GM23338 (cell line): ENCODE results near the gene USP15. TPM values are rescaled to one million over a fixed set of nuclear protein-coding genes. Genes with fewer than 3 reads are reported as not detected.

Experiments
- ATAC-seq: fragments of 200-7000 bp; cut with Tn5 transposase; 3 replicates; pipeline ENCODE4 v1.9.1; 2020
- DNase-seq: peaks from one replicate; pipeline ENCODE4 v3.0.0-alpha.2; 2015; ENCODE audit warnings: low spot score
- H2AFZ ChIP-seq: fragments of 200-600 bp; sonication (generic); 2 replicates; pipeline ENCODE4 v1.8.0; 2016; ENCODE audit warnings: antibody characterized with exemption, mild to moderate bottlenecking, moderate library complexity
- H3F3A ChIP-seq: fragments of 200-600 bp; sonication (generic); replicated peaks from 2 replicates; pipeline ENCODE4 v1.8.0; 2017; ENCODE audit warnings: antibody characterized with exemption, mixed run types, low read depth
- H3K27ac ChIP-seq: fragments of 200-600 bp; sonication (generic); 2 replicates; pipeline ENCODE4 v1.6.1; 2016; ENCODE audit warnings: low read depth
- H3K27me3 ChIP-seq: fragments of 200-600 bp; sonication (generic); 2 replicates; pipeline ENCODE4 v1.8.0; 2016; ENCODE audit warnings: mild to moderate bottlenecking, mixed run types, moderate library complexity; ENCODE audit not compliant: insufficient read depth
- H3K36me3 ChIP-seq: fragments of 200-600 bp; sonication (generic); 2 replicates; pipeline ENCODE4 v1.8.0; 2016; ENCODE audit warnings: mild to moderate bottlenecking; ENCODE audit not compliant: insufficient read depth
- H3K4me1 ChIP-seq: fragments of 200-600 bp; sonication (generic); 2 replicates; pipeline ENCODE4 v1.8.0; 2016; ENCODE audit warnings: mild to moderate bottlenecking, moderate library complexity; ENCODE audit not compliant: insufficient read depth
- H3K4me2 ChIP-seq: fragments of 200-600 bp; sonication (generic); 2 replicates; pipeline ENCODE4 v1.7.1; 2017; ENCODE audit warnings: mixed run types
- H3K4me3 ChIP-seq: fragments of 200-600 bp; sonication (generic); 2 replicates; pipeline ENCODE4 v1.6.1; 2016; ENCODE audit warnings: mixed run types
- H3K79me2 ChIP-seq: fragments of 200-600 bp; sonication (generic); replicated peaks from 2 replicates; pipeline ENCODE4 v1.8.0; 2017; ENCODE audit warnings: mild to moderate bottlenecking; ENCODE audit not compliant: insufficient read depth
- H3K9me2 ChIP-seq: fragments of 200-600 bp; sonication (generic); 2 replicates; pipeline ENCODE4 v1.8.0; 2017; ENCODE audit not compliant: insufficient read depth
- H4K20me1 ChIP-seq: fragments of 200-600 bp; sonication (generic); replicated peaks from 2 replicates; pipeline ENCODE4 v1.8.0; 2017; ENCODE audit warnings: mild to moderate bottlenecking; ENCODE audit not compliant: insufficient read depth
- H3K27ac Mint-ChIP-seq: 2 replicates; pipeline ENCODE4 v1.8.0; 2020; ENCODE audit warnings: inconsistent platforms, mild to moderate bottlenecking, moderate library complexity, mixed read lengths
- H3K27me3 Mint-ChIP-seq: 3 replicates; pipeline ENCODE4 v1.8.0; 2022; ENCODE audit warnings: low read depth, mild to moderate bottlenecking, moderate library complexity, mixed read lengths, inconsistent platforms; ENCODE audit not compliant: insufficient read depth, poor library complexity
- H3K36me3 Mint-ChIP-seq: 3 replicates; pipeline ENCODE4 v1.8.0; 2021; ENCODE audit warnings: low read depth, mild to moderate bottlenecking, inconsistent platforms, moderate library complexity, mixed read lengths
- H3K4me1 Mint-ChIP-seq: 3 replicates; pipeline ENCODE4 v1.8.0; 2020; ENCODE audit warnings: mild to moderate bottlenecking, inconsistent platforms, mixed read lengths
- H3K4me3 Mint-ChIP-seq: 3 replicates; pipeline ENCODE4 v1.8.0; 2021; ENCODE audit warnings: moderate library complexity, mild to moderate bottlenecking, inconsistent platforms, mixed read lengths
- H3K9me3 Mint-ChIP-seq: 3 replicates; pipeline ENCODE4 v1.8.0; 2020; ENCODE audit warnings: moderate library complexity, mild to moderate bottlenecking, inconsistent platforms, mixed read lengths
- CTCF ChIP-seq, 2 experiments: fragments of 200-600 bp in 1 of 2; sonication (generic) in 1 of 2; conservative IDR thresholded peaks; 2 replicates each; pipeline versions ENCODE4 v1.5.1 to v1.6.1; 2016 to 2017; ENCODE audit warnings: antibody characterized with exemption in 2 of 2, low read depth in 2 of 2, mild to moderate bottlenecking in 2 of 2, moderate library complexity in 1 of 2
- ETS1 ChIP-seq: IDR thresholded peaks from 2 replicates; pipeline ENCODE4 v1.6.1; 2016; ENCODE audit warnings: antibody characterized with exemption
- EZH2phosphoT487 ChIP-seq: fragments of 200-600 bp; sonication (generic); IDR thresholded peaks from one replicate; pipeline ENCODE4 v1.8.1; 2018; ENCODE audit warnings: antibody characterized with exemption; ENCODE audit not compliant: unreplicated experiment
- JUNB ChIP-seq: IDR thresholded peaks from one replicate; pipeline ENCODE4 v1.6.1; 2016; ENCODE audit warnings: antibody characterized with exemption; ENCODE audit not compliant: unreplicated experiment
- ZNF331 ChIP-seq: fragments of 250-450 bp; sonication (Bioruptor Pico); IDR thresholded peaks from 2 replicates; pipeline ENCODE4 v1.5.0; 2020; ENCODE audit warnings: low read depth, mild to moderate bottlenecking, moderate library complexity
- polyA plus RNA-seq: library from polyadenylated mRNA; unstranded; fragments of >200 nt; fragmentation: Nextera tagmentation; extraction: Ambion mirVana; gene quantifications from 2 replicates; pipeline ENCODE4 v1.2.1, GENCODE V29; 2016
- total RNA-seq: library from RNA; depleted of rRNA; stranded (reverse); fragments of >200 nt; shearing (Covaris generic); gene quantifications from 2 replicates; pipeline ENCODE4 v1.2.3, GENCODE V29; 2014
- TF ChIP-seq, protein P1 (sequence below): fragments of 250-450 bp; sonication (Bioruptor Pico); IDR thresholded peaks from 2 replicates; pipeline ENCODE4 v1.5.0; 2020; ENCODE audit warnings: mild to moderate bottlenecking, moderate library complexity
- TF ChIP-seq, protein P2 (sequence below): IDR thresholded peaks from one replicate; pipeline ENCODE4 v1.6.1; 2018; ENCODE audit warnings: antibody characterized with exemption; ENCODE audit not compliant: unreplicated experiment

Gene USP15
- total and polyA plus RNA-seq, 2 experiments from 2014 or later, result 29.5 to 60.3 TPM

- TF ChIP-seq JUNB (no peak), EZH2phosphoT487 (no peak), ZNF331 (CRISPR knock-in tag) (no peak)
- TF ChIP-seq, protein P1, sequence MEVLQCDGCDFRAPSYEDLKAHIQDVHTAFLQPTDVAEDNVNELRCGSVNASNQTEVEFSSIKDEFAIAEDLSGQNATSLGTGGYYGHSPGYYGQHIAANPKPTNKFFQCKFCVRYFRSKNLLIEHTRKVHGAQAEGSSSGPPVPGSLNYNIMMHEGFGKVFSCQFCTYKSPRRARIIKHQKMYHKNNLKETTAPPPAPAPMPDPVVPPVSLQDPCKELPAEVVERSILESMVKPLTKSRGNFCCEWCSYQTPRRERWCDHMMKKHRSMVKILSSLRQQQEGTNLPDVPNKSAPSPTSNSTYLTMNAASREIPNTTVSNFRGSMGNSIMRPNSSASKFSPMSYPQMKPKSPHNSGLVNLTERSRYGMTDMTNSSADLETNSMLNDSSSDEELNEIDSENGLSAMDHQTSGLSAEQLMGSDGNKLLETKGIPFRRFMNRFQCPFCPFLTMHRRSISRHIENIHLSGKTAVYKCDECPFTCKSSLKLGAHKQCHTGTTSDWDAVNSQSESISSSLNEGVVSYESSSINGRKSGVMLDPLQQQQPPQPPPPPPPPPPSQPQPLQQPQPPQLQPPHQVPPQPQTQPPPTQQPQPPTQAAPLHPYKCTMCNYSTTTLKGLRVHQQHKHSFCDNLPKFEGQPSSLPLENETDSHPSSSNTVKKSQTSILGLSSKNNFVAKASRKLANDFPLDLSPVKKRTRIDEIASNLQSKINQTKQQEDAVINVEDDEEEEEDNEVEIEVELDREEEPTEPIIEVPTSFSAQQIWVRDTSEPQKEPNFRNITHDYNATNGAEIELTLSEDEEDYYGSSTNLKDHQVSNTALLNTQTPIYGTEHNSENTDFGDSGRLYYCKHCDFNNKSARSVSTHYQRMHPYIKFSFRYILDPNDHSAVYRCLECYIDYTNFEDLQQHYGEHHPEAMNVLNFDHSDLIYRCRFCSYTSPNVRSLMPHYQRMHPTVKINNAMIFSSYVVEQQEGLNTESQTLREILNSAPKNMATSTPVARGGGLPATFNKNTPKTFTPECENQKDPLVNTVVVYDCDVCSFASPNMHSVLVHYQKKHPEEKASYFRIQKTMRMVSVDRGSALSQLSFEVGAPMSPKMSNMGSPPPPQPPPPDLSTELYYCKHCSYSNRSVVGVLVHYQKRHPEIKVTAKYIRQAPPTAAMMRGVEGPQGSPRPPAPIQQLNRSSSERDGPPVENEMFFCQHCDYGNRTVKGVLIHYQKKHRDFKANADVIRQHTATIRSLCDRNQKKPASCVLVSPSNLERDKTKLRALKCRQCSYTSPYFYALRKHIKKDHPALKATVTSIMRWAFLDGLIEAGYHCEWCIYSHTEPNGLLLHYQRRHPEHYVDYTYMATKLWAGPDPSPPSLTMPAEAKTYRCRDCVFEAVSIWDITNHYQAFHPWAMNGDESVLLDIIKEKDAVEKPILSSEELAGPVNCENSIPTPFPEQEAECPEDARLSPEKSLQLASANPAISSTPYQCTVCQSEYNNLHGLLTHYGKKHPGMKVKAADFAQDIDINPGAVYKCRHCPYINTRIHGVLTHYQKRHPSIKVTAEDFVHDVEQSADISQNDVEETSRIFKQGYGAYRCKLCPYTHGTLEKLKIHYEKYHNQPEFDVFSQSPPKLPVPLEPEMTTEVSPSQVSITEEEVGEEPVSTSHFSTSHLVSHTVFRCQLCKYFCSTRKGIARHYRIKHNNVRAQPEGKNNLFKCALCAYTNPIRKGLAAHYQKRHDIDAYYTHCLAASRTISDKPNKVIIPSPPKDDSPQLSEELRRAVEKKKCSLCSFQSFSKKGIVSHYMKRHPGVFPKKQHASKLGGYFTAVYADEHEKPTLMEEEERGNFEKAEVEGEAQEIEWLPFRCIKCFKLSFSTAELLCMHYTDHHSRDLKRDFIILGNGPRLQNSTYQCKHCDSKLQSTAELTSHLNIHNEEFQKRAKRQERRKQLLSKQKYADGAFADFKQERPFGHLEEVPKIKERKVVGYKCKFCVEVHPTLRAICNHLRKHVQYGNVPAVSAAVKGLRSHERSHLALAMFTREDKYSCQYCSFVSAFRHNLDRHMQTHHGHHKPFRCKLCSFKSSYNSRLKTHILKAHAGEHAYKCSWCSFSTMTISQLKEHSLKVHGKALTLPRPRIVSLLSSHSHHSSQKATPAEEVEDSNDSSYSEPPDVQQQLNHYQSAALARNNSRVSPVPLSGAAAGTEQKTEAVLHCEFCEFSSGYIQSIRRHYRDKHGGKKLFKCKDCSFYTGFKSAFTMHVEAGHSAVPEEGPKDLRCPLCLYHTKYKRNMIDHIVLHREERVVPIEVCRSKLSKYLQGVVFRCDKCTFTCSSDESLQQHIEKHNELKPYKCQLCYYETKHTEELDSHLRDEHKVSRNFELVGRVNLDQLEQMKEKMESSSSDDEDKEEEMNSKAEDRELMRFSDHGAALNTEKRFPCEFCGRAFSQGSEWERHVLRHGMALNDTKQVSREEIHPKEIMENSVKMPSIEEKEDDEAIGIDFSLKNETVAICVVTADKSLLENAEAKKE, result no peak
Measured at GRCh38 chr12:62414180-62414579, 154.0 kb downstream of the USP15 start (continued).

DNA sequence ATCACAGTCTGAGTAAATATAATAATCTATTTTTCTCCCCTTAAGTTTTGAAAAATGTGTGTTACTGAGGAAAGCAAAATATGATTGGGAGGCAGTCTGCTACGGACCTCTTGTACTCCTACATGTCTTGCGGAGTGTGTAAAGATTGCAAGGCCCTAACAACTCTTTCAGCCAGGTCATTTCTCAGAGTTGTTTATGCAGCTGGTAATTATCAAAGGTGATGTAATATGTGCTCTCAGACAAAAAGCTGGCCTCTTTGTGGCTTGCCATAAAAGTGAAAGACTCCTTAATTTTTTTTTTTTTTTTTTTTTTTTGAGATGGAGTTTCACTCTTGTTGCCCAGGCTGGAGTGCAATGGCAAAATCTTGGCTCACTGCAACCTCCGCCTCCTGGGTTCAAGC lies 165.9 kb downstream of the USP15 start:
- Mint-ChIP-seq H3K4me3 (no peak overlapping the region), H3K4me1 (no peaks in the 10 kb centered on the region), H3K27me3 (no peaks in the 10 kb centered on the region), H3K27ac (no peak overlapping the region), H3K36me3 (peaks cover 7% of the 10 kb centered on the region; the same call in 1 of the 3 replicates), H3K9me3 (peaks cover 8% of the 10 kb centered on the region; the same call in 2 of the 3 replicates)
- DNase-seq, result no peak
- Histone ChIP-seq H3K27ac (no peak overlapping the region), H4K20me1 (no peaks in the 10 kb centered on the region), H3F3A (no peaks in the 10 kb centered on the region), H3K36me3 (no peaks in the 10 kb centered on the region), H3K9me2 (no peaks in the 10 kb centered on the region), H3K27me3 (no peaks in the 10 kb centered on the region), H3K4me1 (no peaks in the 10 kb centered on the region), H3K4me2 (no peak overlapping the region), H3K4me3 (no peak overlapping the region), H2AFZ (no peak overlapping the region), H3K79me2 (no peaks in the 10 kb centered on the region)
- ATAC-seq, result no peak
- TF ChIP-seq JUNB (no peak), CTCF (conservative IDR thresholded peaks at IDR 0.05; ENCODE audit: low read depth in 2 of 2) (no peak), ETS1 (no peak)
- TF ChIP-seq, protein P2, sequence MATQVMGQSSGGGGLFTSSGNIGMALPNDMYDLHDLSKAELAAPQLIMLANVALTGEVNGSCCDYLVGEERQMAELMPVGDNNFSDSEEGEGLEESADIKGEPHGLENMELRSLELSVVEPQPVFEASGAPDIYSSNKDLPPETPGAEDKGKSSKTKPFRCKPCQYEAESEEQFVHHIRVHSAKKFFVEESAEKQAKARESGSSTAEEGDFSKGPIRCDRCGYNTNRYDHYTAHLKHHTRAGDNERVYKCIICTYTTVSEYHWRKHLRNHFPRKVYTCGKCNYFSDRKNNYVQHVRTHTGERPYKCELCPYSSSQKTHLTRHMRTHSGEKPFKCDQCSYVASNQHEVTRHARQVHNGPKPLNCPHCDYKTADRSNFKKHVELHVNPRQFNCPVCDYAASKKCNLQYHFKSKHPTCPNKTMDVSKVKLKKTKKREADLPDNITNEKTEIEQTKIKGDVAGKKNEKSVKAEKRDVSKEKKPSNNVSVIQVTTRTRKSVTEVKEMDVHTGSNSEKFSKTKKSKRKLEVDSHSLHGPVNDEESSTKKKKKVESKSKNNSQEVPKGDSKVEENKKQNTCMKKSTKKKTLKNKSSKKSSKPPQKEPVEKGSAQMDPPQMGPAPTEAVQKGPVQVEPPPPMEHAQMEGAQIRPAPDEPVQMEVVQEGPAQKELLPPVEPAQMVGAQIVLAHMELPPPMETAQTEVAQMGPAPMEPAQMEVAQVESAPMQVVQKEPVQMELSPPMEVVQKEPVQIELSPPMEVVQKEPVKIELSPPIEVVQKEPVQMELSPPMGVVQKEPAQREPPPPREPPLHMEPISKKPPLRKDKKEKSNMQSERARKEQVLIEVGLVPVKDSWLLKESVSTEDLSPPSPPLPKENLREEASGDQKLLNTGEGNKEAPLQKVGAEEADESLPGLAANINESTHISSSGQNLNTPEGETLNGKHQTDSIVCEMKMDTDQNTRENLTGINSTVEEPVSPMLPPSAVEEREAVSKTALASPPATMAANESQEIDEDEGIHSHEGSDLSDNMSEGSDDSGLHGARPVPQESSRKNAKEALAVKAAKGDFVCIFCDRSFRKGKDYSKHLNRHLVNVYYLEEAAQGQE, result no peak
